ENCODE results near the gene DLX2.

DNA sequence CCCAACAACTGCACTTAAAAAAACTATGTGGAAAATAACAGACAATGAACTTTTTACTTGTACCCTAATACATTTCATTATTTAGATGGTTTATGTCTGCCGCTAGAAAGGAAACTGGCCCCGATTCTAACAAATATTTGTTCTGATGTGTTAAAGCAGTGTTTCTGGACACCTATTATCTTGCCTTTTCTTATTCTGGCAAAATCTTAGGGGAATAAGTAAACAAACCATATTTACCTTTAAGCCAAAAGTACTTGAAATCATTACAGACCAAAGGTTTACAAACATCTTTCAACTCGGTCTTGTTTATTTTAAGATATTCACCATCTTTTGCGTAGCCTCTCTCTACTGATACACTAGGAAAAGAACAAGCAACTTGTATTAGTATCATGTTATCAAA is 29.2 kb downstream of the DLX2 start:
- TF ChIP-seq, protein P1, sequence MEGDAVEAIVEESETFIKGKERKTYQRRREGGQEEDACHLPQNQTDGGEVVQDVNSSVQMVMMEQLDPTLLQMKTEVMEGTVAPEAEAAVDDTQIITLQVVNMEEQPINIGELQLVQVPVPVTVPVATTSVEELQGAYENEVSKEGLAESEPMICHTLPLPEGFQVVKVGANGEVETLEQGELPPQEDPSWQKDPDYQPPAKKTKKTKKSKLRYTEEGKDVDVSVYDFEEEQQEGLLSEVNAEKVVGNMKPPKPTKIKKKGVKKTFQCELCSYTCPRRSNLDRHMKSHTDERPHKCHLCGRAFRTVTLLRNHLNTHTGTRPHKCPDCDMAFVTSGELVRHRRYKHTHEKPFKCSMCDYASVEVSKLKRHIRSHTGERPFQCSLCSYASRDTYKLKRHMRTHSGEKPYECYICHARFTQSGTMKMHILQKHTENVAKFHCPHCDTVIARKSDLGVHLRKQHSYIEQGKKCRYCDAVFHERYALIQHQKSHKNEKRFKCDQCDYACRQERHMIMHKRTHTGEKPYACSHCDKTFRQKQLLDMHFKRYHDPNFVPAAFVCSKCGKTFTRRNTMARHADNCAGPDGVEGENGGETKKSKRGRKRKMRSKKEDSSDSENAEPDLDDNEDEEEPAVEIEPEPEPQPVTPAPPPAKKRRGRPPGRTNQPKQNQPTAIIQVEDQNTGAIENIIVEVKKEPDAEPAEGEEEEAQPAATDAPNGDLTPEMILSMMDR (IDR thresholded peaks at IDR 0.05), result no peak
- TF ChIP-seq POLR2A (IDR thresholded peaks at IDR 0.05), result no peak

Measured in adrenal gland (tissue), 5 donors.